ENCODE results near the gene SCAPER. TPM values are rescaled to one million over a fixed set of nuclear protein-coding genes. Genes with fewer than 3 reads are reported as not detected.

SCAPER gene
- total RNA-seq, 1 experiment from 2014 or later, result 14.7 TPM

- peak overlapping the region; percentile 7; the same call in 1 of the 2 replicates for H3K27ac ChIP-seq (ENCODE audit: low read depth, low read length)
Measured at GRCh38 chr15:76930831-76931396, 25.8 kb upstream of the SCAPER start.

GRCh38 chr15:76929011-76929760, 24.0 kb upstream of the SCAPER start:
- Histone ChIP-seq H3K36me3 (ENCODE audit: control insufficient read depth in 1 of 2, insufficient read depth in 2 of 2, low read length in 2 of 2) (0 out of 4 replicates have a peak, but pooled peaks cover 0 to 2% of the 10 kb centered on the region in 2 experiments), H3K27me3 (ENCODE audit: insufficient read depth, low read length) (no peaks in the 10 kb centered on the region), H2AFZ (ENCODE audit: low read depth, low read length, poor library complexity, severe bottlenecking) (no peak overlapping the region), H3K9me2 (ENCODE audit: insufficient read depth) (no peaks in the 10 kb centered on the region; the same call in 1 of the 2 replicates), H3K4me1 (ENCODE audit: control insufficient read depth in 1 of 2, insufficient read depth in 2 of 2, low read length in 2 of 2) (peaks cover 5 to 7% of the 10 kb centered on the region in 2 experiments; a peak in 2 of 4 replicates), H3K27ac (ENCODE audit: low read depth, low read length) (no peak overlapping the region), H3K79me2 (ENCODE audit: insufficient read depth, low read length) (peaks cover 14% of the 10 kb centered on the region; the same call in 1 of the 2 replicates), H3K9ac (ENCODE audit: low read length) (no peak overlapping the region), H3K9me3 (ENCODE audit: control insufficient read depth in 1 of 2, insufficient read depth in 1 of 2, low read depth in 1 of 2, low read length in 2 of 2) (no peaks in the 10 kb centered on the region), H3K4me3 (replicated peaks in 1 of 2; ENCODE audit: low read depth in 1 of 2, low read length in 2 of 2) (no peak overlapping the region), H3K4me2 (ENCODE audit: low read length) (no peak overlapping the region), H4K20me1 (ENCODE audit: insufficient read depth) (no peaks in the 10 kb centered on the region)
- CTCF ChIA-PET, result no interaction called here
- RAD21 ChIA-PET (ENCODE audit: low non-redundant PET in 1 of 2, low total read pairs in 2 of 2, uncharacterized antibody in 2 of 2, unreplicated experiment in 2 of 2), result no interaction called here
- intact Hi-C loops (cut with micrococcal nuclease), result no loop called here
- no TSS peak for BruUV-seq (replicated peaks)
- DNase-seq (ENCODE audit: low read depth, low spot score) (no peak), ATAC-seq (no peak)
- POLR2A ChIA-PET, result no interaction called here
- TF ChIP-seq TCF7L2 (IDR thresholded peaks at IDR 0.05; ENCODE audit: borderline replicate concordance, extremely low read depth, insufficient read depth, insufficient read length) (no peak), EZH2 (IDR thresholded peaks at IDR 0.05) (no peak), POLR2AphosphoS5 (IDR thresholded peaks at IDR 0.05; ENCODE audit: low read depth, low read length) (no peak), YY1 (IDR thresholded peaks at IDR 0.05; ENCODE audit: extremely low read depth, insufficient replicate concordance, low read depth, low read length) (no peak), REST (IDR thresholded peaks at IDR 0.05; ENCODE audit: low read depth) (no peak), CTCF (IDR thresholded peaks at IDR 0.05 in 2 of 3, conservative IDR thresholded peaks at IDR 0.05 in 1 of 3; ENCODE audit: borderline replicate concordance in 1 of 3, insufficient read depth in 1 of 3, low read depth in 2 of 3, low read length in 2 of 3) (no peak), SIN3A (IDR thresholded peaks at IDR 0.05; ENCODE audit: low read depth) (no peak), CEBPB (IDR thresholded peaks at IDR 0.05; ENCODE audit: low read depth) (no peak), ATF3 (IDR thresholded peaks at IDR 0.05) (no peak)

More at GRCh38 chr15:76930831-76931396, 25.8 kb upstream of the SCAPER start:
- H3K9me2 ChIP-seq (ENCODE audit: insufficient read depth), result no peaks in the 10 kb centered on the region; the same call in 1 of the 2 replicates
- no peaks in the 10 kb centered on the region for H4K20me1 ChIP-seq (ENCODE audit: insufficient read depth)
- H3K4me1 ChIP-seq (ENCODE audit: control insufficient read depth in 1 of 2, insufficient read depth in 2 of 2, low read length in 2 of 2), result peaks cover 5 to 7% of the 10 kb centered on the region in 2 experiments; a peak in 2 of 4 replicates
- ChIA-PET POLR2A (interaction anchor here (0.7 to 2.1 kb wide), 5 partner anchors 11 to 594 kb away, joined by 3 to 10 read pairs (median 4); partner anchors contain the start of gene ISL2), RAD21 (ENCODE audit: low non-redundant PET in 1 of 2, low total read pairs in 2 of 2, uncharacterized antibody in 2 of 2, unreplicated experiment in 2 of 2) (no interaction called here), CTCF (interaction anchor here (0.9 kb wide), 1 partner anchor 27 kb away, joined by 4 read pairs; no protein-coding TSS in a partner anchor)
- H3K4me2 ChIP-seq (ENCODE audit: low read length), result peak overlapping the region; percentile 87
- H3K36me3 ChIP-seq (ENCODE audit: control insufficient read depth in 1 of 2, insufficient read depth in 2 of 2, low read length in 2 of 2), result peaks cover 5 to 11% of the 10 kb centered on the region in 2 experiments; a peak in 2 of 4 replicates
- peak overlapping the region; percentile 55 to 83 for H3K4me3 ChIP-seq (replicated peaks in 1 of 2; ENCODE audit: low read depth in 1 of 2, low read length in 2 of 2)
- intact Hi-C loops (cut with micrococcal nuclease), result no loop called here
- peak overlapping the region; percentile 44 for H2AFZ ChIP-seq (ENCODE audit: low read depth, low read length, poor library complexity, severe bottlenecking)
- H3K79me2 ChIP-seq (ENCODE audit: insufficient read depth, low read length), result peaks cover 14% of the 10 kb centered on the region; the same call in 1 of the 2 replicates
- TF ChIP-seq YY1 (IDR thresholded peaks at IDR 0.05; ENCODE audit: extremely low read depth, insufficient replicate concordance, low read depth, low read length) (no peak), ELF1 (IDR thresholded peaks at IDR 0.05; ENCODE audit: borderline replicate concordance, low read depth) (no peak), EGR1 (IDR thresholded peaks at IDR 0.05; ENCODE audit: low read depth) (0 out of 2 replicates have a peak, but pooled peaks have one; percentile 19), POLR2AphosphoS5 (IDR thresholded peaks at IDR 0.05; ENCODE audit: low read depth, low read length) (no peak)
- peak overlapping the region; percentile 82 for H3K9ac ChIP-seq (ENCODE audit: low read length)
- no peaks in the 10 kb centered on the region for H3K9me3 ChIP-seq (ENCODE audit: control insufficient read depth in 1 of 2, insufficient read depth in 1 of 2, low read depth in 1 of 2, low read length in 2 of 2)
- ATAC-seq (no peak), DNase-seq (ENCODE audit: low read depth, low spot score) (no peak)
- H3K27me3 ChIP-seq (ENCODE audit: insufficient read depth, low read length), result no peaks in the 10 kb centered on the region
- BruUV-seq (replicated peaks), result TSS peak; percentile 80

Data from HCT116 (cell line).